ENCODE results near the gene ZFYVE16.

DNA sequence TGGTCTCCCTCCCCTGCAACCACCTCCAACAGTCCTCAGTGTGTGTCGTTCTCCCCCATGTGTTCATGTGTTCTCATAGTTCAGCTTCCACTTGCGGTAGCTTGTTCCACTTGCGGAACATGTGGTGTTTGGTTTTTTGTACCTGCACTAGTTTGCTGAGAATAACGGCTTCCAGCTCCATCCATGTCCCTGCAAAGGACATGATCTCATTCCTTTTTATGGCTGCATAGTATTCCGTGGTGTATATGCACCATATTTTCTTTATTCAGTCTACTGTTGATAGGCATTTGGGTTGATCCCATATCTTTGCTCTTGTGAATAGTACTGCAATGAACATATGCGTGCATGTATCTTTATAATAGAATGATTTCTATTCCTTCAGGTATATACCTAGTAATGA is 43.0 kb upstream of the ZFYVE16 start:
- TF ChIP-seq ZFP3 (CRISPR knock-in tag; IDR thresholded peaks at IDR 0.05) (no peak), SNAI2 (CRISPR knock-in tag; IDR thresholded peaks at IDR 0.05) (no peak), OSR1 (CRISPR knock-in tag; IDR thresholded peaks at IDR 0.05) (no peak), PATZ1 (CRISPR knock-in tag; IDR thresholded peaks at IDR 0.05; ENCODE audit: borderline replicate concordance) (no peak), BACH2 (CRISPR knock-in tag; IDR thresholded peaks at IDR 0.05; ENCODE audit: borderline replicate concordance) (no peak), ZNF70 (CRISPR knock-in tag; IDR thresholded peaks at IDR 0.05) (no peak), ESRRG (CRISPR knock-in tag; IDR thresholded peaks at IDR 0.05) (no peak)
- TF ChIP-seq, protein P1, sequence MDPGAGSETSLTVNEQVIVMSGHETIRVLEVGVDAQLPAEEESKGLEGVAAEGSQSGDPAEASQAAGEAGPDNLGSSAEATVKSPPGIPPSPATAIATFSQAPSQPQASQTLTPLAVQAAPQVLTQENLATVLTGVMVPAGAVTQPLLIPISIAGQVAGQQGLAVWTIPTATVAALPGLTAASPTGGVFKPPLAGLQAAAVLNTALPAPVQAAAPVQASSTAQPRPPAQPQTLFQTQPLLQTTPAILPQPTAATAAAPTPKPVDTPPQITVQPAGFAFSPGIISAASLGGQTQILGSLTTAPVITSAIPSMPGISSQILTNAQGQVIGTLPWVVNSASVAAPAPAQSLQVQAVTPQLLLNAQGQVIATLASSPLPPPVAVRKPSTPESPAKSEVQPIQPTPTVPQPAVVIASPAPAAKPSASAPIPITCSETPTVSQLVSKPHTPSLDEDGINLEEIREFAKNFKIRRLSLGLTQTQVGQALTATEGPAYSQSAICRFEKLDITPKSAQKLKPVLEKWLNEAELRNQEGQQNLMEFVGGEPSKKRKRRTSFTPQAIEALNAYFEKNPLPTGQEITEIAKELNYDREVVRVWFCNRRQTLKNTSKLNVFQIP (CRISPR knock-in tag; IDR thresholded peaks at IDR 0.05; ENCODE audit: borderline replicate concordance, low read depth): no peak
- TF ChIP-seq, protein P2, sequence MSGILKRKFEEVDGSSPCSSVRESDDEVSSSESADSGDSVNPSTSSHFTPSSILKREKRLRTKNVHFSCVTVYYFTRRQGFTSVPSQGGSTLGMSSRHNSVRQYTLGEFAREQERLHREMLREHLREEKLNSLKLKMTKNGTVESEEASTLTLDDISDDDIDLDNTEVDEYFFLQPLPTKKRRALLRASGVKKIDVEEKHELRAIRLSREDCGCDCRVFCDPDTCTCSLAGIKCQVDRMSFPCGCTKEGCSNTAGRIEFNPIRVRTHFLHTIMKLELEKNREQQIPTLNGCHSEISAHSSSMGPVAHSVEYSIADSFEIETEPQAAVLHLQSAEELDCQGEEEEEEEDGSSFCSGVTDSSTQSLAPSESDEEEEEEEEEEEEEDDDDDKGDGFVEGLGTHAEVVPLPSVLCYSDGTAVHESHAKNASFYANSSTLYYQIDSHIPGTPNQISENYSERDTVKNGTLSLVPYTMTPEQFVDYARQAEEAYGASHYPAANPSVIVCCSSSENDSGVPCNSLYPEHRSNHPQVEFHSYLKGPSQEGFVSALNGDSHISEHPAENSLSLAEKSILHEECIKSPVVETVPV (CRISPR knock-in tag; IDR thresholded peaks at IDR 0.05): no peak
